GM21737 (cell line): ENCODE data around the gene EDEM1.

Experiments
- ATAC-seq: cut with Tn5 transposase; IDR thresholded peaks from one replicate; pipeline ENCODE4 v1.9.1; 2021; ENCODE audit warnings: mild to moderate bottlenecking, moderate library complexity; ENCODE audit not compliant: unreplicated experiment

The EDEM1 gene

DNA sequence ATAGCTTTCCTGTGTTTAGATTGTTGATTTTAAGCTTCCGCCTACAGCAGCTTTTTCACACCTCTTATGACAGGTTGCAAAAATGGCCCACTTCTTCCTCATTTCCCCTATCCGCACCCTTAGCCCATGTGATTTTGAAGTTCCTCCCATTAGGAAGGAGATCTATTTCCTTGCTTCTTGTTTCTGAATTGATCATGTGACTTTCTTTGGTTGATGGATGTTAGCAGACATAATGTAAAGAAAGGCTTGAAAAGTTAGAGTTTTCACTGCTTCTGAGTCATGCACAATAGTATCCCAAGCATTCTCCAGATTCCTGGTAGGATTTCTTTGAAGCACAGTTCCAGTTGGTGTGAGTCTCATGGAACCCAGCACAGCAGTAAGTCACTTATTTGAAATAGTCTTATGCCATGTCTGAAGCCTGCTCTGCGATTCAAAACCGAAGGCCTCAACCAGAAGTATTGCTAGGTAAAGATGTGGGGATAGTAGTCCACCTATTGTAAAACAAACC lies 76.6 kb downstream of the EDEM1 start:
- ATAC-seq = no peak

DNA sequence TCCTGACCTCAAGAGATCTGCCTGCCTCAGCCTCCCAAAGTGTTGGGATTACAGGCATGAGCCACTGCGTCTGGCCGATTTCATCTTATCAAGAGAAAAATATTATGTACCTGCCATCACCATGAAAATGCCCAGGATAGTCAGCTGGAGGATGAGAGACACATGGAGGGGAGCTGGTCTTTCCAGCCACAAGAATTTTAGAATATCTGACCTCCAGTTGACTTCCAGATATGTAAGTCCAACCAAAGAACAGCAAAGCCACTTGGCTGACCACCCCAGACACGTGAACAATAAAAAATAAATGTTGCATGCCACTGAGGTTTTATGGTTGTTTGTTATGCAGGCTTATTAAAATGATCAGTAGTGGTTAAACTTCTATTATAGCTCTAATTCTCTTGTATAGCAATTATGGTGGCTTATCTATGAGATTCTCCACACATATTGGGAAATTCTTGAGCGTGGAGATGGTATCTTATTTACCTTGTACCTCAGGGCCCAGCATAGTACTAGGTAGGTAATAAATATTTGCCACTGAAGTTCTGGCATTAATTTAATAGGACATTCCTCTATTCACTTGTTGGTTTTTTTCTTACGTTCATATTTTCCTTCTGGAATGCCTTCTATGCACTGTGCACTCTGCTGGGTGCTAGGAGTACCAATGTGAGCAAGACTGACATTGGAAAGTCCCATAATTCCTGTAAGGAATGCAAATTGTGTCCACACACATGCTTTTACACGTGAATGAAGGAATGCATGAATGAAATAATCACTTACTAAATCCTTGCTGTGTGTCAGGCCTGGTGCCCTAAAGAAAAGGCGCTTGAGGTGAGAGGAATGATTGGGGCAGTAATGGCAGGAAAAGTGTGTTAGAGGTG lies 77.6 kb downstream of the EDEM1 start:
- no peak for ATAC-seq

GRCh38 chr3:5267252-5267651 lies 79.7 kb downstream of the EDEM1 start:
- ATAC-seq = no peak

GRCh38 chr3:5267889-5268288 lies 80.4 kb downstream of the EDEM1 start:
- no peak for ATAC-seq
